AG10803 (cell line): ENCODE results near the gene KMT2C.

Experiments
- DNase-seq: peaks from one replicate; pipeline ENCODE4 v3.0.0; 2010; ENCODE audit warnings: low read depth
- H3K4me3 ChIP-seq: 2 replicates; pipeline ENCODE4 v1.5.1; 2011; ENCODE audit warnings: mild to moderate bottlenecking, low read length, control low read depth
- TF ChIP-seq, protein P1 (sequence below): conservative IDR thresholded peaks from 2 replicates; pipeline ENCODE4 v1.5.1; 2011; ENCODE audit warnings: mild to moderate bottlenecking, low read length, control low read depth, inconsistent platforms

The KMT2C gene

DNA sequence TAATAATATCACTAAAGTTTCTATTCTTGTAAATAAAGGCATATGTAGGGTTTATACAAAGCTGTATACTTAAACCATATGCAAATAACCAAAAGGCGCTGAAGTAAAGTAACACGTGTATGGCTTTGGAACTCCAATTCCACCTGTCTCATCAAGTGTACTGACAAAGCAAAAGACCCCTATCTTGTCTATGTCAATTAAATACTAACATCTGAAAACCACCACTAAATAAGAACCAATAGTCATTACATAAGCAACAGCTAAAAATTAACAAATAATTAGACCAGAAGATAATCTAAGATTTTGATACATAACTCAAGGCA is 93.9 kb downstream of the KMT2C start:
- DNase-seq = no peak
- H3K4me3 ChIP-seq = no peak overlapping the region
- TF ChIP-seq, protein P1, sequence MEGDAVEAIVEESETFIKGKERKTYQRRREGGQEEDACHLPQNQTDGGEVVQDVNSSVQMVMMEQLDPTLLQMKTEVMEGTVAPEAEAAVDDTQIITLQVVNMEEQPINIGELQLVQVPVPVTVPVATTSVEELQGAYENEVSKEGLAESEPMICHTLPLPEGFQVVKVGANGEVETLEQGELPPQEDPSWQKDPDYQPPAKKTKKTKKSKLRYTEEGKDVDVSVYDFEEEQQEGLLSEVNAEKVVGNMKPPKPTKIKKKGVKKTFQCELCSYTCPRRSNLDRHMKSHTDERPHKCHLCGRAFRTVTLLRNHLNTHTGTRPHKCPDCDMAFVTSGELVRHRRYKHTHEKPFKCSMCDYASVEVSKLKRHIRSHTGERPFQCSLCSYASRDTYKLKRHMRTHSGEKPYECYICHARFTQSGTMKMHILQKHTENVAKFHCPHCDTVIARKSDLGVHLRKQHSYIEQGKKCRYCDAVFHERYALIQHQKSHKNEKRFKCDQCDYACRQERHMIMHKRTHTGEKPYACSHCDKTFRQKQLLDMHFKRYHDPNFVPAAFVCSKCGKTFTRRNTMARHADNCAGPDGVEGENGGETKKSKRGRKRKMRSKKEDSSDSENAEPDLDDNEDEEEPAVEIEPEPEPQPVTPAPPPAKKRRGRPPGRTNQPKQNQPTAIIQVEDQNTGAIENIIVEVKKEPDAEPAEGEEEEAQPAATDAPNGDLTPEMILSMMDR = no peak

DNA sequence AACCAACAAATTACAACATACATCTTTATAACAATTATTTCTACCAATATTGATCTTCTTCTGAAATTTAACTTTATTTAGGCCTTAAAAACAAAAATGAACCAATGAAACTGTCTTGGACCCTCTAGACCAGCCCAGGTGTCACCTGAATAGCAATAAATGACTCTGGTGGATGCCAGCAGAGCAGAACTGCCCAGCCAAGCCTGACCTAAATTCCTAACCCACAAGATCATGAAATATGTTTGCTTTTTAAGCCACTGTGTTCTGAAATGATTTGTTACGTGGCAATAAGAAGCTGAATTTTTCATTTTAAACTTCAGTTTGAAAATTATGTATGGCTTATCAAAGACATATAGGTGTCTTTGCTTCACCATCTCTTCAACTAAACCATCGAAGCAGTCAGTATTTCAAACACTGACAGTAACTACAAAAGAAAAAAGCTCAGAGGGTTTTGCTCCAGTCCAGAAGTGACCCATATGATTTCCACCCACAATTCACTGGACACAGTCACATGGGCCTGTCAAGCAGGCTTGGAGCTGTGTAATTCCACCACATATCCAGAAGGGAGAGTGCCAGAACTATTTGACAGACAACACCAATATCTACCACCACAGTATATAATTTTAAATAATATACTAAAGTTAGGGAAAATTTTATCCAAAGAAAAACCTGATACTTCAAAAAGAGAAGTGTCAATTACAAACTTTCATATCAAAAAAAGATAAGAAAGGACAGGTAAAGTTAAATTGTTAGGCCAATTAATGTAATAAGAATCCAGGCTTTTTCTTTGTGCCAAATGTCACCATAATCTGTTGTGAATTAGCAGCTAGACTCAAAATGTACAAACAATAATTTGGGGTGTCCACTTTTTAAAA is 94.5 kb downstream of the KMT2C start:
- H3K4me3 ChIP-seq = no peak overlapping the region
- TF ChIP-seq, protein P1 = peak; percentile 68
- DNase-seq = peak; percentile 66

DNA sequence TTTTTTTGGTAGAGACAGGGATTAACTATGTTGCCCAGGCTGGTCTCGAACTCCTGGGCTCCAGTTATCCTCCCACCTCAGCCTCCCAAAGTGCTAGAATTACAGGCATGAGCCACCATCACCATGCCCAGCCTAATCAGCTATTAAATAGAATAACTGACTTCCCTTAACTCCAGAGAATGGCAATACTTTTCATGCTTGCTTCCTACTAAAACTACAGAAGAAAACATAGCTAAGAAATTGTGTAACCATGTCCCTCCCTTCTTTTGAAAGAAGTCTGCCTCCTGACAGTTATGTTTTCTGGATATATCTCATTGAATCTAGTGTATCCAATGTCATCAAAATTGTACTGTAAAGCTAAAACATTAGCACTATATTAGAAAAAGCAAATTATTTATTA is 95.6 kb downstream of the KMT2C start:
- TF ChIP-seq, protein P1 = no peak
- no peak for DNase-seq
- no peak overlapping the region for H3K4me3 ChIP-seq

DNA sequence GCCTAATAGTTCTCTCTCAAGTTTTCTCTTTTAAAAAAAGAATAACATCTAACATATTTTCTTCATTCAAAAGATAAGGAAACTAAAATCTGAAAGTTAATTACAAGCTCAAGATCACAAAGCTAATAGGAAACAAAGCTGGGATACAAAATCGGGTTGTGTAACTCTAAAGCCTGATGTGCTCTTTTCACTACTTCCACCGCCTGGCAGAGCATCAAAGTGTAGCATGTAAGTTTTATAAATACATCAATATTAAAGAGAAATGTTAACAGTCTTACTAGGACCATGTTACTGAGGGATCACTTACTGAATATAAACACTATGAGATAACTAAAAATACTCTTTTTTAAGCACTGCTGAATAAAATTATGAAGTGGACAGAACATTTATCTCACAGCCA is 97.2 kb downstream of the KMT2C start:
- peak; percentile 16 for DNase-seq
- TF ChIP-seq, protein P1 = no peak
- no peak overlapping the region for H3K4me3 ChIP-seq

DNA sequence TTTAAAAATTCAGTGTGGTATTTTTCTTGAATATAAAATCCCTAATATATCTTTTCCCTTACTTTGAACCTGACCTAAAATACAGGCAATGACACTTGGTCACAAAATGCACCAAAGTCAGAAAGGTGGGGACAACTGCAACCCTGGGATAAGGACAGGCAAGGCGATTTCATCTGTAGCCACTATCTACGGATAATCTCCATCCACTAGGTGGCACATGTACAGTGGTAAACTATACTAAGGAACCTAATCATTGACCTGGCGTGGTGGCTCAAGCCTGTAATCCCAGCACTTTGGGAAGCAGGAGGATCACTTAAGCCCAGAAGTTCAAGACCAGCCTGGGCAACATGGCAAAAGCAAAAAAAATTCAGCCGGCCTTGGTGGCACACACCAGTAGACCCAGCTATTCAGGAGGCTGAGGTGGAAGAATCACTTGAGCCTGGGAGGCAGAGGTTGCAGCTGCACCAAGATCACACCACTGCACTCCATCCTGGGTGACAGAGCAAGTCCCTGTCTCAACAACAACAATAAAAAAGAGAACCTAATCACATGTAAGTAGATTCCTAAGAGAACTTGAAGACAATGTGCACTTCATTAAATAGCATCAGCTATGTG is 98.9 kb downstream of the KMT2C start:
- TF ChIP-seq, protein P1 = peak; percentile 64
- no peak overlapping the region for H3K4me3 ChIP-seq
- DNase-seq = peak; percentile 56

DNA sequence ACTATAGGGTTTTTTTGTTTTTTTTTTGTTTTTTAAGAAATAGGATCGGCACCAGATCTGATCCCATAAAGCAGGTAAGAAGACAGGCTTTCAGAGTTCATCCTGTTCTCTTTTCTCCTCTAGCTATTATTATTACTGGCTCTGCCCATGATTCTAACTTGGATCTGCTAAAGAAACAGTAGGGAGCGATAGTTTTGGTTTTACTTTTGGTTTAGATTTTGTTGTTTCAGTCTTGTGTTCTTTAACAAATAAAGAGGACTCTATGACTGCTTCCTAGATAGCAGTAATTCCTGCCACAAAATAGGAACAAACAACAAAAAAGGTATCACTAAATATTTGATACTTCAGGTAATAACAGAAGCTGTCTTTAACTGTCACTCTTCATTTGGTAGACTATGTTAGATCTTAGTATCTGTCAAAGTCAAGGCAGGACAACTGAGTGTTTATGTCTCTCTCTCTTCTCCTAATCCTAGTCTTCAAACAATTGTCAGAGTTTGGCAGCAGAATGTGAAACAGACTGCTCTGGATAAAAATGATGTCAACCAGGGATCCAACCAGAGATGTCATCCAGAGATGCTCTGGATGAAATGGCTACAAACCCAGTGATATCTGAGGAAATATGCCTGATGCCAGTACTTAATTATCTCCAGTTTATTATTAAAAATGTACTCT is 99.8 kb downstream of the KMT2C start:
- H3K4me3 ChIP-seq = no peak overlapping the region
- TF ChIP-seq, protein P1 = no peak
- DNase-seq = no peak
